Measurements from ENCODE around the gene DNAJC15.

Gene DNAJC15

DNA sequence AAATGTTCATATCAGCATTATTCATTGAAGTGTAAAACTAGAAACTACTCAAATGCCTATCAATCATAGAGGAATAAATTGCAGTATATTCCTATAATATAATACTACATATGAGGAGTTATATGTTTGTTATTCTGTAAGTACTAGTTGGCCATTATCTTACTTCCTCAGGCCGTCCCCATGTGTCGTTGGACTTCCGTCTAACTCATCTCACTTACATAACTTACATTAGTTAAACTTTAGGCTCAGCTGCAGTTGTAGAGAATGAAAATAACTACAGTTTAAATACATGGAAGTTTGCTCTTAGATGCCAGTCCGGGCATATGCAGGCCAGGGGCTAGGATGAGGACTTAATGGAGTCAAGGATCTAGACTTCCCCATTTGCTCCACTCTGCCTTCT is 22.7 kb upstream of the DNAJC15 start:
- DNase-seq (ENCODE audit: low read depth, low spot score): no peak
- TF ChIP-seq, protein P1, sequence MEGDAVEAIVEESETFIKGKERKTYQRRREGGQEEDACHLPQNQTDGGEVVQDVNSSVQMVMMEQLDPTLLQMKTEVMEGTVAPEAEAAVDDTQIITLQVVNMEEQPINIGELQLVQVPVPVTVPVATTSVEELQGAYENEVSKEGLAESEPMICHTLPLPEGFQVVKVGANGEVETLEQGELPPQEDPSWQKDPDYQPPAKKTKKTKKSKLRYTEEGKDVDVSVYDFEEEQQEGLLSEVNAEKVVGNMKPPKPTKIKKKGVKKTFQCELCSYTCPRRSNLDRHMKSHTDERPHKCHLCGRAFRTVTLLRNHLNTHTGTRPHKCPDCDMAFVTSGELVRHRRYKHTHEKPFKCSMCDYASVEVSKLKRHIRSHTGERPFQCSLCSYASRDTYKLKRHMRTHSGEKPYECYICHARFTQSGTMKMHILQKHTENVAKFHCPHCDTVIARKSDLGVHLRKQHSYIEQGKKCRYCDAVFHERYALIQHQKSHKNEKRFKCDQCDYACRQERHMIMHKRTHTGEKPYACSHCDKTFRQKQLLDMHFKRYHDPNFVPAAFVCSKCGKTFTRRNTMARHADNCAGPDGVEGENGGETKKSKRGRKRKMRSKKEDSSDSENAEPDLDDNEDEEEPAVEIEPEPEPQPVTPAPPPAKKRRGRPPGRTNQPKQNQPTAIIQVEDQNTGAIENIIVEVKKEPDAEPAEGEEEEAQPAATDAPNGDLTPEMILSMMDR (IDR thresholded peaks at IDR 0.05; ENCODE audit: insufficient read depth, low read length, missing control alignments): no peak
- ChIA-PET POLR2A (no interaction called here), CTCF (no interaction called here)
- no peak overlapping the region for H3K4me3 ChIP-seq (ENCODE audit: low read depth, low read length)

DNA sequence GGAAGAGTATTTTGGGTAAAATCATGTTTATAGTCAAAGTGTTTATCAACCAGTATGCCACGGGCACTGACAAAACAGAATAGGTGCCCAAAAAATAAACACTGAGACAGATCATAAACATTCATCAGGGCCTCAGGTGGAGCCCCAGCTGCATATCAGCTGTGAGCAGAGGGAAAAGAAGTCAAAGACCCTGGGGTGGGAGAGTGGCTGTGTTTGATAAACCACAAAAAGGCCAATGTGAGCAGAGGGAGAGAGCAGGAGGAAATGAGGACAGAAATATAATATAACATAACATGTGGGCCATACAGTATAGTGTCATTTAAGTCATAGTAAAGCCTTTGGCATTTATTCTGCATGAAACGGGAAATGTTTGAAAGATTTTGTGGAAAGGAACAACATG is 21.4 kb upstream of the DNAJC15 start:
- CTCF ChIA-PET: no interaction called here
- H3K4me3 ChIP-seq (ENCODE audit: low read depth, low read length): no peak overlapping the region
- TF ChIP-seq, protein P1 (IDR thresholded peaks at IDR 0.05; ENCODE audit: insufficient read depth, low read length, missing control alignments): no peak
- POLR2A ChIA-PET: no interaction called here
- no peak for DNase-seq (ENCODE audit: low read depth, low spot score)

DNA sequence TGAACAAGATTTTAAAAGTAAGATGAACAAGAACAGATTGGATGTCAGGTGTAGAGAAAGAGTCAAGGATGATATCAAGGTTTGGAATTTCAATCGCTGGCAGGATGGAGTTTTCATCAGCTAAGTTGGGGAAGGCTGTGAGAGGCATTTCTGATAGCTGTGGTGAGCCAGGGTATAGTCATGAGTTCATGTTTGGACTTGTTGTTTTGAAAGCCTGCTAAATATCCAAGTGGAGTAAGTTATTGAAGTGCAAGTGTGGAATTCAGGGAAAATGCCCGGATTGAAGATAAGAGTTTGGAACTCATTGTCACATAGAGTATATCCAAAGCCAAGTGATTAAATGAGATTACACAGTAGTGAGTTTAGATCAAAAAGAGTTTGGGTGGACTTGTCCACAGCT is 20.4 kb upstream of the DNAJC15 start:
- H3K4me3 ChIP-seq (ENCODE audit: low read depth, low read length): no peak overlapping the region
- no peak for DNase-seq (ENCODE audit: low read depth, low spot score)
- TF ChIP-seq, protein P1 (IDR thresholded peaks at IDR 0.05; ENCODE audit: insufficient read depth, low read length, missing control alignments): no peak
- POLR2A ChIA-PET: no interaction called here
- CTCF ChIA-PET: interaction anchor here (0.9 to 1.5 kb wide), 3 partner anchors 31 to 408 kb away, joined by 3 to 6 read pairs (median 4); no protein-coding TSS in a partner anchor

DNA sequence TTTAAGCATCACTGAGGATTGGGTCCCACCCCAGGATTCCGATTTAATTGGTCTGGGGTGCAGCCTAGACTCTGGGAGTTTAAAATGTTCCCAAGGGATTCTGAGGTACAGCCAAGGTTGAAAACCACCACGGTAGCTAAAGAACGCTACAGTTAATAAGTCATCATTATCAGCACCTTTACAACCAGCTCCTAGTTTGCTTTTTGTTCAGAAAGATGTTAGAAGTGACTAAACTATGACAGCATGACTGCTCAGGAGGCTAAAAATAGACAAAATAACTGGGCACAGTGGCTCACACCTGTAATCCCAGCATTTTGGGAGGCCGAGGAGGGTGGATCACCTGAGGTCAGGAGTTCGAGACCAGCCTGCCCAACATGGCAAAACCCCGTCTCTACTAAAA is 19.7 kb upstream of the DNAJC15 start:
- ChIA-PET POLR2A (no interaction called here), CTCF (interaction anchor here (0.9 to 1.5 kb wide), 3 partner anchors 32 to 408 kb away, joined by 3 to 6 read pairs (median 4); no protein-coding TSS in a partner anchor)
- H3K4me3 ChIP-seq (ENCODE audit: low read depth, low read length): no peak overlapping the region
- TF ChIP-seq, protein P1 (IDR thresholded peaks at IDR 0.05; ENCODE audit: insufficient read depth, low read length, missing control alignments): no peak
- no peak for DNase-seq (ENCODE audit: low read depth, low spot score)

DNA sequence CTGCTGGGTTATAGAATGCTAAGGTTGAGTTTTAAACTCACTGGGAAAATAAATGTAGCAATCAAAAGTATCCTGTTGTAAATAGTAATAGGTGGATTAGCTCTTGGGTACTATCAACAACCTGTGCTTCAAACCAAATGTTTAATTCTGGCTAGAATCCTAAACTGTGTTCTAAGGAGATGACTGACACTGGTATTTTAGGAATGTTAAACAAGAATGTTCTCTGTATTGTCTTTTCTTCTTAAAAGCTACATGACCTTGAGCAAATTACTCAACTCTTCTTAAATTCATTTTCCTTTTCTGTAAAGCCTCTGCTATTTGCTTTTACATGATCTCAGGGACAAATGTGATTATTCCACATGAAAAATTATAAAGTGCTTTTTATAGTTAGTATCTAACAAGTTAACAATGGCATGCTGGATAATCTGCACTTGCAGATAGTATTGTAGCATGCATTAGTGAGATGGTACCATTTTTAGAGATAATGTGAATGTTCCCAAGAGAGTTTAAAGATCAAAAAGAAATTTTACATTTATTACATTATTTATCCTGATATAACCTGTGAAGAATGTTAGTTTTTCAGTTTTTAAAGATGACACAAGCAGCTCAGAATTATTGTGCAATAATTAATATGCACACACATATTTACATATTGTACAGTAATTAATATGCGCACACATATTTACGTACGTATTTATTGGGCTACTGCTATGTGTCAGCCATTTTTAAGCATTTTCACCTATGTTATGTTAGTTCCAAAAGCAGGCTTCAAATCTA is 17.7 kb upstream of the DNAJC15 start:
- H3K4me3 ChIP-seq (ENCODE audit: low read depth, low read length): no peak overlapping the region
- CTCF ChIA-PET: interaction anchor here (0.8 to 1.9 kb wide), 3 partner anchors 8 to 799 kb away, joined by 3 to 6 read pairs (median 3); no protein-coding TSS in a partner anchor
- POLR2A ChIA-PET: no interaction called here
- TF ChIP-seq, protein P1 (IDR thresholded peaks at IDR 0.05; ENCODE audit: insufficient read depth, low read length, missing control alignments): no peak
- DNase-seq (ENCODE audit: low read depth, low spot score): no peak

DNA sequence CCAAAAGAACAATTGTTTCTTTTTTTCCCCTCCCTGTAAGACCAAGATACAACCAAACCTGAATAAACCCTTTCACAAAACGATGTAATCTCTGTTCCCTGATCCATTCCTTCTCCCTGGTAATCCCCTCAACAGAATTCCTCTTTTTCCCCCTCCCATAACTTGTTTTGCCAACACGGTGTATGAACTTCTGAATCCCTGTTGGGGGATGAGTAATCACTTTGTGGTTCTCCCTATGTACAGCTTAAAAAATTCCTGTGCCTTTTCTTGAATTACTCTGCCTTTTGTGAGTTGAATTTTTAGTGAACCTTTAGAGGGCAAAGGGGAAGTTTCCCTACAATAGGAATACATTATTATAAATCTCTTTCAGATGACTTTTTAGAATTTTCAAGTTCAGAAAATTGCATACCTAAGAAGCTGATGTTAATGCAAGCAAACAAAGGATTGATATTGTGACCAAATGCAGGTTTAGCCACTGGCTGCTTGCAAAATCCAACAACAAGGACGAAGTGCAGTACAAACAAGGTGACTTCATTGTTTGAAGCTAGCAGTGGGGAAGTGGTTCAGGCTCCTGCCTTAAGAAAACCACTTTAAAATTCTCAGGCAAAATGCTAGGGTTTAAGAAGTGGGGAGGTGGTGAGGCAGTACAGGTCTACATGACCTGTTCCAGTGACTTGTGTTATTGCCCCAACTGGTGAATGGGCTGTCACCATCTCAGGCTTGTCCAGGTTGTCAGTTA is 16.3 kb upstream of the DNAJC15 start:
- TF ChIP-seq, protein P1 (IDR thresholded peaks at IDR 0.05; ENCODE audit: insufficient read depth, low read length, missing control alignments): no peak
- POLR2A ChIA-PET: interaction anchor here (0.6 kb wide), 1 partner anchor 10 kb away, joined by 3 read pairs; no protein-coding TSS in a partner anchor
- CTCF ChIA-PET: interaction anchor here (1.0 to 1.9 kb wide), 2 partner anchors 9 to 38 kb away, joined by 3 to 6 read pairs; no protein-coding TSS in a partner anchor
- H3K4me3 ChIP-seq (ENCODE audit: low read depth, low read length): no peak overlapping the region
- no peak for DNase-seq (ENCODE audit: low read depth, low spot score)
